Activated effector memory CD4-positive, alpha-beta T cell treated with anti-CD3 and anti-CD28 coated beads, Interleukin-2, amount 50 U/mL, for 16 hours (primary cell): ENCODE measurements around the gene KRTAP9-3.
"Not testable (repeated sequence)": the region's sequence is repeated elsewhere in the genome, so short reads cannot be mapped to it uniquely, and the experiment has no call there.

Experiments used
- DNase-seq: peaks from one replicate; pipeline ENCODE4 v3.0.0-alpha.2; 2020

KRTAP9-3 gene

GRCh38 chr17:41232399-41233105, at the start of gene KRTAP9-3:
KRTAP9-3 (plus strand) TSS chr17:41232449; CDS start chr17:41232502, 53 bp downstream.
- not testable (repeated sequence) for DNase-seq

GRCh38 chr17:41184480-41184961, 47.7 kb upstream of the KRTAP9-3 start, which contains the start of gene KRTAP4-1:
KRTAP4-1 (minus strand) TSS chr17:41184911; CDS start chr17:41184854, 57 bp downstream.
- DNase-seq: no peak

GRCh38 chr17:41185001-41185400, 47.2 kb upstream of the KRTAP9-3 start:
- DNase-seq: no peak

GRCh38 chr17:41186872-41187271, 45.4 kb upstream of the KRTAP9-3 start:
- no peak for DNase-seq

GRCh38 chr17:41189837-41190318, 42.4 kb upstream of the KRTAP9-3 start, which contains the start of gene KRTAP9-1:
KRTAP9-1 (plus strand) TSS chr17:41189887; CDS start chr17:41189887, 0 bp downstream.
- DNase-seq: not testable (repeated sequence)

- DNase-seq: no peak
These were observed 41.9 kb upstream of the KRTAP9-3 start for GRCh38 chr17:41190328-41190727.

- DNase-seq: no peak
These were observed 36.2 kb upstream of the KRTAP9-3 start for GRCh38 chr17:41196068-41196467.

- DNase-seq: no peak
These were observed 32.7 kb upstream of the KRTAP9-3 start for GRCh38 chr17:41199421-41200078.

GRCh38 chr17:41211845-41212466, 20.3 kb upstream of the KRTAP9-3 start:
- no peak for DNase-seq

- no peak for DNase-seq
These were observed 19.6 kb upstream of the KRTAP9-3 start for GRCh38 chr17:41212524-41213169.

- no peak for DNase-seq
These were observed 16.6 kb upstream of the KRTAP9-3 start for GRCh38 chr17:41215681-41216080.

GRCh38 chr17:41223821-41224220, 8.4 kb upstream of the KRTAP9-3 start:
- DNase-seq: no peak

GRCh38 chr17:41226051-41226450, 6.2 kb upstream of the KRTAP9-3 start:
- DNase-seq: no peak

- DNase-seq: not testable (repeated sequence)
These were observed 5.6 kb upstream of the KRTAP9-3 start, which contains the start of gene KRTAP9-2 for GRCh38 chr17:41226598-41227095. KRTAP9-2 (plus strand) TSS chr17:41226648; CDS start chr17:41226655, 7 bp downstream.

GRCh38 chr17:41230094-41230493, 2.2 kb upstream of the KRTAP9-3 start:
- DNase-seq: no peak

GRCh38 chr17:41231731-41232130, 518 bp upstream of the KRTAP9-3 start:
- no peak for DNase-seq

GRCh38 chr17:41237116-41237515, 4.9 kb downstream of the KRTAP9-3 start:
- DNase-seq: not testable (repeated sequence)

- not testable (repeated sequence) for DNase-seq
These were observed 5.7 kb downstream of the KRTAP9-3 start, which contains the start of gene KRTAP9-8 for GRCh38 chr17:41237949-41238437. KRTAP9-8 (plus strand) TSS chr17:41237999; CDS start chr17:41238052, 53 bp downstream.

- not testable (repeated sequence) for DNase-seq
These were observed 14.9 kb downstream of the KRTAP9-3 start for GRCh38 chr17:41246995-41247787.

GRCh38 chr17:41249637-41250240, 17.5 kb downstream of the KRTAP9-3 start, which contains the start of gene KRTAP9-4:
KRTAP9-4 (plus strand) TSS chr17:41249687; CDS start chr17:41249721, 34 bp downstream.
- DNase-seq: not testable (repeated sequence)

GRCh38 chr17:41251261-41251660, 19.0 kb downstream of the KRTAP9-3 start:
- DNase-seq: no peak
